Common myeloid progenitor, CD34-positive (primary cell): ENCODE results near the gene DNAJA3. TPM values are rescaled to one million over a fixed set of nuclear protein-coding genes. Genes with fewer than 3 reads are reported as not detected.

Source experiments
- CTCF ChIA-PET: fragments of 350-600 bp; sonication (Branson Sonifier 250); formaldehyde crosslinking; loops from one replicate; lab custom pipeline; 2021; ENCODE audit warnings: antibody characterized with exemption; lab: Charles Lee
- POLR2A ChIA-PET: fragments of 350-600 bp; sonication (Branson Sonifier 250); formaldehyde crosslinking; loops from one replicate; lab custom pipeline; 2021; ENCODE audit warnings: antibody characterized with exemption; lab: Charles Lee
- DNase-seq, 3 donors: peaks; one replicate each; pipeline versions ENCODE4 v3.0.0 to v3.0.0-alpha.2; 2013
- H3K27ac ChIP-seq, 2 experiments: 1 replicate in 1 of 2; 2 replicates in 1 of 2; pipeline ENCODE4 v1.7.0; 2013; ENCODE audit warnings: inconsistent platforms in 2 of 2, low read length in 2 of 2, mild to moderate bottlenecking in 2 of 2, low read depth in 1 of 2, moderate library complexity in 1 of 2; ENCODE audit not compliant: severe bottlenecking in 2 of 2, insufficient read depth in 1 of 2, poor library complexity in 1 of 2
- H3K27me3 ChIP-seq, 5 experiments: replicated peaks in 2 of 5; 1 replicate in 3 of 5; 2 replicates in 2 of 5; pipeline versions ENCODE4 v1.6.1 to v1.7.0; 2013; ENCODE audit warnings: low read length in 4 of 5, mild to moderate bottlenecking in 2 of 5, moderate library complexity in 2 of 5, inconsistent platforms in 1 of 5; ENCODE audit not compliant: insufficient read depth in 5 of 5, control insufficient read depth in 4 of 5
- H3K36me3 ChIP-seq, 4 experiments: 1 replicate in 2 of 4; 2 replicates in 2 of 4; pipeline versions ENCODE4 v1.6.1 to v1.7.0; 2013; ENCODE audit warnings: low read length in 3 of 4, control low read depth in 1 of 4, mild to moderate bottlenecking in 1 of 4; ENCODE audit not compliant: control insufficient read depth in 4 of 4, insufficient read depth in 4 of 4
- H3K4me1 ChIP-seq, 4 experiments: 1 replicate in 3 of 4; 2 replicates in 1 of 4; pipeline versions ENCODE4 v1.6.1 to v1.7.1; 2013; ENCODE audit warnings: low read length in 3 of 4, mild to moderate bottlenecking in 3 of 4, control low read depth in 1 of 4, inconsistent platforms in 1 of 4, moderate library complexity in 1 of 4; ENCODE audit not compliant: control insufficient read depth in 4 of 4, insufficient read depth in 4 of 4; ENCODE audit errors: control extremely low read depth in 1 of 4
- H3K4me3 ChIP-seq, 7 experiments: 1 replicate in 4 of 7; 2 replicates in 3 of 7; pipeline versions ENCODE4 v1.5.1 to v1.7.0; 2013; ENCODE audit warnings: mild to moderate bottlenecking in 7 of 7, low read length in 6 of 7, moderate library complexity in 6 of 7, inconsistent platforms in 2 of 7, low read depth in 2 of 7, control low read depth in 1 of 7; ENCODE audit not compliant: insufficient read depth in 4 of 7, control insufficient read depth in 1 of 7; ENCODE audit errors: extremely low read depth in 1 of 7
- H3K9me3 ChIP-seq, 5 experiments: 1 replicate in 4 of 5; 2 replicates in 1 of 5; pipeline versions ENCODE4 v1.6.1 to v1.7.1; 2013; ENCODE audit warnings: low read length in 4 of 5, mild to moderate bottlenecking in 2 of 5, inconsistent platforms in 1 of 5, low read depth in 1 of 5, moderate library complexity in 1 of 5; ENCODE audit not compliant: control insufficient read depth in 4 of 5, insufficient read depth in 2 of 5; ENCODE audit errors: control extremely low read depth in 1 of 5
- WGBS: methylation state at CpG from one replicate; pipeline ENCODE4 v1.1.5; 2013; ENCODE audit not compliant: insufficient coverage; 5-methylcytosine and 5-hydroxymethylcytosine counted together
- polyA plus RNA-seq: library from polyadenylated mRNA; unstranded; fragments of 120-200 nt; gene quantifications from one replicate; pipeline ENCODE4 v1.2.1, GENCODE V29; 2013

DNAJA3 gene
- 25.9 TPM for polyA plus RNA-seq

GRCh38 chr16:4425378-4426020 lies at the start of gene DNAJA3:
Gene DNAJA3 (plus strand): TSS chr16:4425868. CDS start chr16:4425882, 14 bp downstream.
- Histone ChIP-seq H3K4me1 (peaks cover 10 to 25% (median 18%) of the 10 kb centered on the region in 4 experiments), H3K4me3 (peak within 1 kb of the TSS; percentile 76 to 99 (median 89)), H3K27me3 (no peaks in the 10 kb centered on the region), H3K27ac (peak within 1 kb of the TSS; percentile 91 to 94), H3K9me3 (no peaks in the 10 kb centered on the region), H3K36me3 (peaks cover 0 to 10% (median 4%) of the 10 kb centered on the region in 4 experiments)
- ChIA-PET CTCF (no interaction called here), POLR2A (no interaction called here)
- DNase-seq: peak; percentile 96 to 98 (median 97)
- 0% methylated on average over 46 of the region's 68 CpGs for WGBS

DNA sequence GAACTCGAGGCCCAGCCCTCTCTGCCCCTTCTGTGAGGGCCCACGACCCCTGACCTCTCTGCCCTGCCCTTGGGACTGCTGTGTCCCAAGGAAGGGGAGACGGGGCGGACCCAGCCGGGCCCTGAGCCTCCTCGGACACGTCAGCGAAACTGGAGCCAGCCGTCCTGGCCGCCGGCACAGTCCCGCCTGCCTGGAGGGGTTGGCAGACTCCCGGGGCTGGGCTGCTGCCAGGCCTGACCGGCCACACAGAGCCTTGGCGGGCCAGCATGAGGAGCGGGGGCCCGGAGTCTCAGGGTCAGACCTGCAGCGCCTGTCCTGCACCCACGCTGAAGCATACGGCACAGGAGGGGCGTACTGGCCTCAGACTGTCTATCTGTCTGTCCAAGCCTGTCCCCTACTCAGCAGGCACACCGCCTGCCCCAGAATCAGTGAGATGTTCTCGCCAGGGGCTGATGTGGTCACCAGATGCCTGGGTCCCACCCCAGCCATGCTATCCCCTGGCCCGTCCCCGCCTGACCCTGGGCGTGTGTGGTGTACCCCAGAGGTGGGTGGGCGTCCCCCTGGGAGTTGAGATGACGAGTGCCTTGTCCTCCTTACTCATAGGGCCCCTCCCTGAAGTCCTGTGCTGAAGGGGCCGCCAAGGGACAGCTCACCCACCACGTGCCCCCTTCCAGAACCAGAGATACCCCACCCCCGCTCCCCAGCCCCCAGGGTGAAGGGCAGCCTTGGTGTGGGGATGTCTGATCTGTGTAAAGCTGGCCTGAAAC lies 49.4 kb upstream of the DNAJA3 start:
- no peaks in the 10 kb centered on the region for H3K9me3 ChIP-seq
- peaks cover 0 to 8% (median 0%) of the 10 kb centered on the region in 5 experiments for H3K27me3 ChIP-seq
- H3K4me1 ChIP-seq: peaks cover 0 to 15% (median 12%) of the 10 kb centered on the region in 4 experiments
- ChIA-PET POLR2A (no interaction called here), CTCF (interaction anchor here (1.2 to 2.8 kb wide), 3 partner anchors 11 to 26 kb away, joined by 3 to 8 read pairs (median 3); no protein-coding TSS in a partner anchor)
- no peak overlapping the region for H3K27ac ChIP-seq
- no peak for DNase-seq
- peaks cover 0 to 27% (median 9%) of the 10 kb centered on the region in 4 experiments for H3K36me3 ChIP-seq
- H3K4me3 ChIP-seq: no peak overlapping the region
- WGBS: 97% methylated on average over 25 of the region's 31 CpGs

DNA sequence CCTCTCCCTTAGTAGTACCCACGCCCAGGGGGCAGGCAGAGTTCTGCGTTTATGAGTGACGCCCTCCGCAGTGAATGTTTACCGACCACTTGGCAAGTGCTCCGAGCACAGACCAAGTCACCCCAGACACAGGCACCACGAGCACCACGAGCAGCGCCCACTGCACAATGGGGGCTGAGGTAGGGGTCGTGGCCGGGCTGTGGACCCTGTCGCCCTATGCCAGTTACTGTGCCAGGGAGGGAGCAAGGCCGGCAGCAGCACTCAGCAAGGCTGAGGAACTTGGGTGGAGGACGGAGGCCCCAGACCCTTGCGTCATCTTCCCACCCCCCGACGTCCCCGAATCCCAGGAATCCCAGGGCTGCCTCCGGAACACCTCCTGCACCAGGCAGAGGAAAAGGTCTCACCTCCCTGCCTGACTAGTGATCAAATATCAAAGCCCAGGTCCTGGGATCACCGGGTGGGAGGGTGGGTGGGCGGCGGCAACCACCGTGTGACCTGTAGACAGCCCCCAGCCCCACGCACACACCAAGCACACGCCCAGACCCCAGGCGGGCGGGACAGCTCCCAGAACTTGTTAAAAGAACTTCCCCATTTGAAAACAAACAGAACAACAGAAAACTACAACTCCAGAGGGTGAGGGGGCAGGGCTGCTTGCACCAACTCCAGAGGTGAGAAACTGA lies 48.6 kb upstream of the DNAJA3 start:
- Histone ChIP-seq H3K27ac (no peak overlapping the region), H3K27me3 (peaks cover 0 to 8% (median 0%) of the 10 kb centered on the region in 5 experiments), H3K9me3 (no peaks in the 10 kb centered on the region), H3K4me3 (no peak overlapping the region), H3K4me1 (peaks cover 0 to 9% (median 8%) of the 10 kb centered on the region in 4 experiments), H3K36me3 (peaks cover 0 to 32% (median 11%) of the 10 kb centered on the region in 4 experiments)
- WGBS: 99% methylated on average over 18 of the region's 27 CpGs
- no peak for DNase-seq
- ChIA-PET CTCF (interaction anchor here (1.1 to 2.8 kb wide), 3 partner anchors 10 to 27 kb away, joined by 3 to 8 read pairs (median 3); no protein-coding TSS in a partner anchor), POLR2A (interaction anchor here (0.6 kb wide), 1 partner anchor 37 kb away, joined by 4 read pairs; no protein-coding TSS in a partner anchor)

GRCh38 chr16:4377573-4378154 lies 48.0 kb upstream of the DNAJA3 start:
- H3K36me3 ChIP-seq: peaks cover 0 to 32% (median 12%) of the 10 kb centered on the region in 4 experiments
- H3K9me3 ChIP-seq: no peaks in the 10 kb centered on the region
- no peak overlapping the region for H3K4me3 ChIP-seq
- peaks cover 0 to 3% (median 2%) of the 10 kb centered on the region in 4 experiments for H3K4me1 ChIP-seq
- DNase-seq: no peak
- POLR2A ChIA-PET: interaction anchor here (0.6 kb wide), 1 partner anchor 38 kb away, joined by 4 read pairs; no protein-coding TSS in a partner anchor
- H3K27ac ChIP-seq: no peak overlapping the region
- CTCF ChIA-PET: interaction anchor here (1.1 to 1.4 kb wide), 3 partner anchors 11 to 26 kb away, joined by 3 to 4 read pairs (median 3); no protein-coding TSS in a partner anchor
- 96% methylated on average over 9 of the region's 12 CpGs for WGBS
- H3K27me3 ChIP-seq: peaks cover 0 to 2% (median 0%) of the 10 kb centered on the region in 5 experiments

DNA sequence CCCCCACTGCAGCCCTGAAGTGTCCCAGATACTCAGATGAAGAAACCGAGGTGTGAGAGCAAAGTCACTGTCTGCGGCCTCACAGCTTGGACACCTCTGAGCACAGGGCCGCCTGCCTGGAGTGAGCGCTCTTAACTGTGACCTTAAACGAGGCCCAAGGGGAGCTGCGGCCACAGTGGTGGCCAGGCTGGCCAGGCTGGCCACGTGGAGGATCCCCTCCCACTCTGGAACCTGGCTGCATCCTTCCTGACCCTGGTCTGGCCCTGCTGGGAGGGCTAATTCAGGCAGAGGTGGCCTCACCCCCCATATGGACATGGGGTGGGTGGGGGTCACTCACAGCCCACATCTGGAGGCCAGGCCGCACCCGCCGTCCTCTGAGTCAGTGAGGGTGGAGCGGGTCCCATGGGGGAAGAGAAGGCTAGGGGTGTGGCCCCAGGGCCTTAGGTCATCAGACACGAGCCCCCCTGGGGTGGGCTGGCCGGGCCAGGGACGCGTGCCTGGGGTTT lies 47.5 kb upstream of the DNAJA3 start:
- POLR2A ChIA-PET: no interaction called here

GRCh38 chr16:4378999-4379690 lies 46.5 kb upstream of the DNAJA3 start:
- Histone ChIP-seq H3K27me3 (no peaks in the 10 kb centered on the region), H3K4me3 (no peak overlapping the region), H3K36me3 (peaks cover 0 to 45% (median 20%) of the 10 kb centered on the region in 4 experiments), H3K9me3 (no peaks in the 10 kb centered on the region), H3K4me1 (no peaks in the 10 kb centered on the region), H3K27ac (no peak overlapping the region)
- ChIA-PET CTCF (interaction anchor here (1.4 kb wide), 2 partner anchors 11 to 24 kb away, joined by 4 to 7 read pairs; no protein-coding TSS in a partner anchor), POLR2A (no interaction called here)
- WGBS: 95% methylated on average over 20 of the region's 21 CpGs
- no peak for DNase-seq

More for the DNA sequence above, 47.5 kb upstream of the DNAJA3 start:
- DNase-seq: no peak
- no peaks in the 10 kb centered on the region for H3K4me1 ChIP-seq
- CTCF ChIA-PET: interaction anchor here (1.1 to 1.4 kb wide), 2 partner anchors 11 kb away, joined by 3 to 4 read pairs; no protein-coding TSS in a partner anchor
- H3K9me3 ChIP-seq: no peaks in the 10 kb centered on the region
- no peak overlapping the region for H3K4me3 ChIP-seq
- WGBS: 94% methylated on average over 12 of the region's 15 CpGs
- H3K36me3 ChIP-seq: peaks cover 0 to 37% (median 14%) of the 10 kb centered on the region in 4 experiments
- H3K27me3 ChIP-seq: no peaks in the 10 kb centered on the region
- no peak overlapping the region for H3K27ac ChIP-seq
